Measurements from ENCODE around the gene GAK. TPM values are rescaled to one million over a fixed set of nuclear protein-coding genes. Genes with fewer than 3 reads are reported as not detected.

GAK gene
- total and polyA plus RNA-seq, 2 of the 13 experiments (the other 11 are each of a cell fraction or from before 2014, with no cell fraction given): 17.5 to 44.3 TPM

DNA sequence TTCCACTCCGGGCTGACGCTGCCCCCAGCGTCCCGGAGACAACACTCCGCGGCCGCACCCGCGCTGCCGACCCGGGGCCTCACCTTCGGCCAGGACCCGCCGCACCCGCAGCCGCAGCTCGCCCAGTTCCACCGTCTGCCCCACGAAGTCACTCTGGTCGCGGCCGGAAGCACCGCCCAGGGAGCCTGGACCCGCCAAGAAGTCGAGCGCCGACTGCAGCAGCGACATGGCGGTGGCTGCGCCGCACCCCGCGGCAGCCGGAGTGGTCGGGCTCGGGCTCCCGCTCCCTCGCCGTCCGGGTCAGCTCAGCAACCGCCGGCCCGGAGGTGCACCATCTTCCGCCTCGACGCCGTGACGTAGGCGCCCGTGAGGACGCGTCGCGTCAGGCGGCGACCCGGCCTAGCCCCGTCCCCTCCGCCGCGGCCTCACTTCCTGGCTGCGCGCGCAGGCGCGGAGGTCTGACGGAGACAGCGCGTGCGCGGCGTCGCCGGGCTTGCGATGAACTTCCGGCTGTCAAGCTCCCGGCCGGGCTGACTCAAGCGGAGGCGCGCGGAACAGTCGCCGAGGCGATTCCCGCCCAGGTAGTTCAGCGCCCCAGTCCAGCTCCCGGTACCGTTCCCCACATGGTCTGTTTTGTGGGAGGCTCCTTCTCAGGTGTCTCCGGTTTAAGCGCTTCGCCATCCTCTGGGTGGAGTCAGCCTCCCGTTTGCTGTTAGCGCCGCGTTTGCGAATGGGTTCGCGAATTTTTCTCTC, at the start of gene GAK, which contains the start of gene TMEM175 (continued):
- TF ChIP-seq NRL (CRISPR knock-in tag; IDR thresholded peaks at IDR 0.05; ENCODE audit: borderline replicate concordance) (peak; percentile 70; the same call in 1 of the 2 replicates), ZNF652 (CRISPR knock-in tag; IDR thresholded peaks at IDR 0.05; ENCODE audit: borderline replicate concordance, low read depth) (no peak), SRSF1 (optimal IDR thresholded peaks at IDR 0.05; ENCODE audit: low read depth, low read length) (peak; percentile 55), ZKSCAN5 (CRISPR knock-in tag; IDR thresholded peaks at IDR 0.05) (no peak), MED13 (CRISPR knock-in tag; IDR thresholded peaks at IDR 0.05) (no peak; the same call in 1 of the 2 replicates), EEA1 (CRISPR knock-in tag; IDR thresholded peaks at IDR 0.05; ENCODE audit: borderline replicate concordance) (peak; percentile 69; the same call in 1 of the 2 replicates), TCF7L2 (IDR thresholded peaks at IDR 0.05; ENCODE audit: low read depth, low read length) (no peak), KAT8 (CRISPR knock-in tag; IDR thresholded peaks at IDR 0.05) (peak; percentile 89), SNAI1 (CRISPR knock-in tag; IDR thresholded peaks at IDR 0.05; ENCODE audit: borderline replicate concordance) (no peak), ZMYM2 (CRISPR knock-in tag; IDR thresholded peaks at IDR 0.05) (no peak), ZC3H13 (CRISPR knock-in tag; IDR thresholded peaks at IDR 0.05) (peak; percentile 93), MEF2D (CRISPR knock-in tag; IDR thresholded peaks at IDR 0.05) (0 out of 2 replicates have a peak, but pooled peaks have one; percentile 11), ZNF782 (CRISPR knock-in tag; IDR thresholded peaks at IDR 0.05; ENCODE audit: borderline replicate concordance) (no peak), SMAD1 (CRISPR knock-in tag; IDR thresholded peaks at IDR 0.05; ENCODE audit: borderline replicate concordance, low read depth) (no peak), ZBTB42 (CRISPR knock-in tag; IDR thresholded peaks at IDR 0.05) (no peak), FOXJ3 (CRISPR knock-in tag; IDR thresholded peaks at IDR 0.05; ENCODE audit: borderline replicate concordance) (no peak), ZNF44 (CRISPR knock-in tag; IDR thresholded peaks at IDR 0.05) (peak; percentile 71; the same call in 1 of the 2 replicates), SNAPC2 (CRISPR knock-in tag; IDR thresholded peaks at IDR 0.05) (peak; percentile 78; the same call in 1 of the 2 replicates), FOXP1 (IDR thresholded peaks at IDR 0.05) (no peak), FOXP1 (CRISPR knock-in tag; IDR thresholded peaks at IDR 0.05) (no peak), SP4 (CRISPR knock-in tag; IDR thresholded peaks at IDR 0.05) (peak; percentile 63; the same call in 1 of the 2 replicates), ZFP90 (CRISPR knock-in tag; IDR thresholded peaks at IDR 0.05; ENCODE audit: borderline replicate concordance) (no peak; the same call in 1 of the 2 replicates)
- TF ChIP-seq, protein P1, sequence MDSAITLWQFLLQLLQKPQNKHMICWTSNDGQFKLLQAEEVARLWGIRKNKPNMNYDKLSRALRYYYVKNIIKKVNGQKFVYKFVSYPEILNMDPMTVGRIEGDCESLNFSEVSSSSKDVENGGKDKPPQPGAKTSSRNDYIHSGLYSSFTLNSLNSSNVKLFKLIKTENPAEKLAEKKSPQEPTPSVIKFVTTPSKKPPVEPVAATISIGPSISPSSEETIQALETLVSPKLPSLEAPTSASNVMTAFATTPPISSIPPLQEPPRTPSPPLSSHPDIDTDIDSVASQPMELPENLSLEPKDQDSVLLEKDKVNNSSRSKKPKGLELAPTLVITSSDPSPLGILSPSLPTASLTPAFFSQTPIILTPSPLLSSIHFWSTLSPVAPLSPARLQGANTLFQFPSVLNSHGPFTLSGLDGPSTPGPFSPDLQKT (CRISPR knock-in tag; IDR thresholded peaks at IDR 0.05; ENCODE audit: borderline replicate concordance): 0 out of 2 replicates have a peak, but pooled peaks have one; percentile 6
